Left lung (tissue), 10 donors: ENCODE data around the gene FAM76B. TPM values are rescaled to one million over a fixed set of nuclear protein-coding genes. Genes with fewer than 3 reads are reported as not detected.

Experiments used
- ATAC-seq: fragments of 200-7000 bp; cut with Tn5 transposase; one replicate; pipeline ENCODE4 v1.9.1; 2020; ENCODE audit warnings: moderate library complexity
- DNase-seq, 4 donors: peaks; one replicate each; pipeline ENCODE4 v3.0.0-alpha.2; 2013 to 2020
- H3K27ac ChIP-seq, 2 donors: fragments of 200-600 bp; sonication (generic) in 1 of 2; one replicate each; pipeline versions ENCODE4 v1.5.0 to v1.8.0; 2020 to 2021
- H3K27me3 ChIP-seq, 2 donors: fragments of 200-600 bp; sonication (generic) in 1 of 2; one replicate each; pipeline versions ENCODE4 v1.5.0 to v1.8.0; 2020 to 2021
- H3K36me3 ChIP-seq, 2 donors: fragments of 200-600 bp; sonication (generic) in 1 of 2; one replicate each; pipeline versions ENCODE4 v1.5.0 to v1.8.0; 2020 to 2021
- H3K4me1 ChIP-seq, 2 donors: fragments of 200-600 bp; one replicate each; pipeline ENCODE4 v1.8.0; 2021
- H3K4me3 ChIP-seq, 2 donors: fragments of 200-600 bp; sonication (generic) in 1 of 2; one replicate each; pipeline versions ENCODE4 v1.5.0 to v1.8.0; 2020 to 2021; ENCODE audit warnings: mild to moderate bottlenecking in 1 of 2
- H3K9me3 ChIP-seq, 2 donors: fragments of 200-600 bp; sonication (generic) in 1 of 2; one replicate each; pipeline versions ENCODE4 v1.5.0 to v1.8.0; 2020 to 2021
- CTCF ChIP-seq, 2 donors: fragments of 200-600 bp; sonication (generic) in 1 of 2; IDR thresholded peaks; one replicate each; pipeline versions ENCODE4 v1.5.0 to v1.8.0; 2021; ENCODE audit warnings: antibody characterized with exemption in 2 of 2
- intact Hi-C, 2 donors: fragments of 100-400 bp; cut with DNase I; formaldehyde crosslinking; loops; one replicate each; pipeline versions ENCODE4 v1.11.2 to v1.14.2; 2022
- polyA plus RNA-seq, 6 donors: library from polyadenylated mRNA; unstranded; fragments of 120-200 nt; gene quantifications; one replicate each; pipeline ENCODE4 v1.2.1, GENCODE V29; 2013; ENCODE audit not compliant: insufficient read length in 6 of 6
- total RNA-seq, 2 donors: library from RNA; stranded (reverse); fragmentation: NEBNext Ultra II Directional; extraction: Animal tissue kit (Norgen Biotek cat#: 25700); gene quantifications; one replicate each; pipeline ENCODE4 v1.2.1, GENCODE V29; 2021
- donor health status: DM: no; HTN: yes; CAD: no.
- donor health status: DM: no; HTN: no; CAD: no.

The FAM76B gene
- total and polyA plus RNA-seq, 8 donors, result 13.6 to 70.6 (median 60.8) TPM

- Histone ChIP-seq H3K4me3 (no peak overlapping the region), H3K36me3 (no peaks in the 10 kb centered on the region), H3K27me3 (no peaks in the 10 kb centered on the region), H3K9me3 (no peaks in the 10 kb centered on the region), H3K27ac (no peak overlapping the region), H3K4me1 (no peaks in the 10 kb centered on the region)
- intact Hi-C loops, result loop anchor here in 1 of 2 donors (5.0 kb wide), 1 partner anchor 609 kb away; no protein-coding TSS in a partner anchor
- no peak for TF ChIP-seq CTCF (IDR thresholded peaks at IDR 0.05)
- DNase-seq (no peak), ATAC-seq (no peak)
These were observed 28.6 kb downstream of the FAM76B start for GRCh38 chr11:95760941-95761340.

GRCh38 chr11:95751515-95751914, 38.1 kb downstream of the FAM76B start:
- DNase-seq, result no peak
- H3K4me3 ChIP-seq, result no peak overlapping the region

GRCh38 chr11:95750101-95750500, 39.5 kb downstream of the FAM76B start:
- TF ChIP-seq CTCF (IDR thresholded peaks at IDR 0.05), result no peak
- DNase-seq, result no peak
- ATAC-seq, result no peak
- intact Hi-C loops, result no loop called here
- Histone ChIP-seq H3K4me3 (no peak overlapping the region), H3K4me1 (no peaks in the 10 kb centered on the region), H3K27ac (no peak overlapping the region), H3K27me3 (no peaks in the 10 kb centered on the region), H3K9me3 (no peaks in the 10 kb centered on the region), H3K36me3 (no peaks in the 10 kb centered on the region)

More at GRCh38 chr11:95751515-95751914, 38.1 kb downstream of the FAM76B start:
- intact Hi-C loops, result no loop called here
- no peak for TF ChIP-seq CTCF (IDR thresholded peaks at IDR 0.05)
- Histone ChIP-seq H3K27ac (no peak overlapping the region), H3K27me3 (no peaks in the 10 kb centered on the region), H3K36me3 (no peaks in the 10 kb centered on the region), H3K4me1 (no peaks in the 10 kb centered on the region), H3K9me3 (no peaks in the 10 kb centered on the region)
- no peak for ATAC-seq

GRCh38 chr11:95739108-95739938, 50.3 kb downstream of the FAM76B start:
- intact Hi-C loops, result no loop called here
- no peak for DNase-seq
- H3K27ac ChIP-seq, result no peak overlapping the region
- no peak for ATAC-seq
- no peaks in the 10 kb centered on the region for H3K27me3 ChIP-seq
- TF ChIP-seq CTCF (IDR thresholded peaks at IDR 0.05), result no peak
- H3K4me3 ChIP-seq, result no peak overlapping the region
- H3K9me3 ChIP-seq, result no peaks in the 10 kb centered on the region
- H3K4me1 ChIP-seq, result no peaks in the 10 kb centered on the region
- H3K36me3 ChIP-seq, result no peaks in the 10 kb centered on the region

GRCh38 chr11:95736809-95737208, 52.8 kb downstream of the FAM76B start:
- no peaks in the 10 kb centered on the region for H3K27me3 ChIP-seq
- ATAC-seq (no peak), DNase-seq (no peak)
- no peak overlapping the region for H3K4me3 ChIP-seq
- intact Hi-C loops, result no loop called here
- no peaks in the 10 kb centered on the region for H3K9me3 ChIP-seq
- H3K36me3 ChIP-seq, result no peaks in the 10 kb centered on the region
- H3K4me1 ChIP-seq, result no peaks in the 10 kb centered on the region
- no peak for TF ChIP-seq CTCF (IDR thresholded peaks at IDR 0.05)
- no peak overlapping the region for H3K27ac ChIP-seq
